EH (cell line): ENCODE results near the gene XPOT.

Source experiments
- DNase-seq: peaks from one replicate; pipeline ENCODE4 v3.0.0-alpha.2; 2015; ENCODE audit warnings: low read depth

Gene XPOT

GRCh38 chr12:64466178-64466577, 62.0 kb downstream of the XPOT start:
- DNase-seq: no peak

DNA sequence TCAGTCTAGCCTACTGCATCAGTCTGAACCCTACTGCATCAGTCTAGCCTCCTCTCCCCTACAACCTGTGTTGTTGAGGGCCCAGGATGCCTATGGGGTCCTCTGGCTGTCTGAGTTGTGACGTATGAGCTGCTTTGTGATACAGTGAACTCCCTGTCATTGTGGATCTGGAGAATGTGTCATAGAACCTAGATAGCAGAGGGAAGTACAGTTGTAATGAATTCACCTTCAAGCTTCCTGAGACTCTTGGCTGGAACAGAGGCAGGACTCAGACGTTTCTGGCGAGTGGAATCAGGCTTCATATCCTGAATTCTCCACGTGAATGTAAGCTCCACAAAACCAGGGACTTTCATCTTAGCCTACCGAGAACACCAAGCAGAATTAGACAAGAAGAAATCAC, 64.8 kb downstream of the XPOT start:
- no peak for DNase-seq

- no peak for DNase-seq
Measured at GRCh38 chr12:64469455-64470142, 65.4 kb downstream of the XPOT start.

GRCh38 chr12:64470495-64470894, 66.3 kb downstream of the XPOT start:
- DNase-seq: no peak

- DNase-seq: no peak
Measured at GRCh38 chr12:64473176-64473575, 69.0 kb downstream of the XPOT start.

GRCh38 chr12:64475518-64475917, 71.3 kb downstream of the XPOT start:
- no peak for DNase-seq

- DNase-seq: no peak
Measured at GRCh38 chr12:64476844-64477243, 72.7 kb downstream of the XPOT start.

GRCh38 chr12:64478661-64479060, 74.5 kb downstream of the XPOT start:
- no peak for DNase-seq

GRCh38 chr12:64480148-64480547, 76.0 kb downstream of the XPOT start:
- DNase-seq: peak; percentile 62

DNA sequence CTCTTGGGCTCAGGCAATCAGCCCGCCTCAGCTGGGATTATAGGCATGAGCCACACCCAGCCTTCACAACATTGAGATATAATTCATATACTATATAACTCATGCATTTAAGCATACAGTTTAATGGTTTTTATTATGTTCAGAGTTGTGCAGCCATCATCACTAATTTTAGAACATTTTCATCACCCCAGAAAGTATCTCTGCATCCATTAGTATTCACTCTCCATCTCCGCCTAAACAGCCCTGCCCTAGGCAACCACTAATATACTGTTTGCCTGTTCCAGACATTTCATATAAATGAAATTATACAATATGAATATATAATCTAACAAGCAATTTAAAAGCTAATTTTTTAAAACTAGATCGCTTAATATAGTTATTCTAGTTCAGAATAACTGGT, 82.5 kb downstream of the XPOT start:
- no peak for DNase-seq

GRCh38 chr12:64491718-64492117, 87.5 kb downstream of the XPOT start:
- DNase-seq: no peak

- no peak for DNase-seq
Measured at GRCh38 chr12:64493513-64493912, 89.3 kb downstream of the XPOT start.

GRCh38 chr12:64494998-64495729, 91.0 kb downstream of the XPOT start:
- DNase-seq: no peak

GRCh38 chr12:64496839-64497400, 92.7 kb downstream of the XPOT start:
- DNase-seq: no peak

DNA sequence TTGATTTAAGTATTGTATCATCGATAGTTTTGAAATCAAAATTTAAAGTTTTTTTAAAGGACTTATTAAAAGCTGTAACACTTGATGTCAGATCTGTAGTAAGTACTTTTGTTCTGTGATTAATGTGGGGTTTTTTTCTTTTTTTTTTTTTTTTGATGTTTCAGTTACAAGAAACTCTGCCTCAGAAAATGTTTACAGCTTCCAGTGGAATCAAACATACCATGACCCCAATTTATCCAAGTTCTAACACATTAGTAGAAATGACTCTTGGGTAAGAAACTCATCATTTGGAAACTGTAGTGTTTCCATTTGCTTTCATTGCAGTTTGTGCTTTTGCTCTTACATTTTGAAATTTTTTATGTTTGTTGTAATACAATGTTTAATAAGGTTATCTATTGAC, 93.3 kb downstream of the XPOT start:
- no peak for DNase-seq

DNA sequence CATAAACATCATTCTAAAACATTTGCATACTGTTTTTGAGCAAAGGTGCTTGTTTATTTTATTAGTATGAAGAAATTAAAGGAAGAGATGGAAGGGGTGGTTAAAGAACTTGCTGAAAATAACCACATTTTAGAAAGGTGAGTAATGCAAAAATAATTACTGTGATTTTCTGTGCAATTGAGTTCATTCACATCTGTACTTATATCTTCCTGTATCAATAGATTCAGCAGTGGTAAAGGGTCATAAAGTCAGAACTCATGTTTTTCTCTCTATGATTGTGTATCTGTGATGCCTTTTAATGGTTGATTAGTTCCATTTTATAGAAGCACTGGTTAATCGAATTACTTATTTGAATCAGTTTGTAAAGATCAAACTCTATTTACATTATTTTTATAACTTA, 93.7 kb downstream of the XPOT start:
- DNase-seq: no peak

- no peak for DNase-seq
Measured at GRCh38 chr12:64500394-64500793, 96.2 kb downstream of the XPOT start.
